Kidney epithelial cell (primary cell): ENCODE data around the gene CPLX4. TPM values are rescaled to one million over a fixed set of nuclear protein-coding genes. Genes with fewer than 3 reads are reported as not detected.

Experiments used
- DNase-seq: peaks from one replicate; pipeline ENCODE4 v3.0.0-alpha.2; 2010; ENCODE audit warnings: low read depth
- H3K27me3 ChIP-seq: 2 replicates; pipeline ENCODE4 v1.6.0; 2011; ENCODE audit warnings: low read length; ENCODE audit not compliant: control insufficient read depth, insufficient read depth
- H3K36me3 ChIP-seq: 2 replicates; pipeline ENCODE4 v1.5.1; 2011; ENCODE audit warnings: low read length; ENCODE audit not compliant: control insufficient read depth, insufficient read depth
- H3K4me3 ChIP-seq: 2 replicates; pipeline ENCODE4 v1.5.1; 2011; ENCODE audit warnings: low read depth, mild to moderate bottlenecking, control low read depth, low read length
- CTCF ChIP-seq: IDR thresholded peaks from 2 replicates; pipeline ENCODE4 v1.5.1; 2011; ENCODE audit warnings: mild to moderate bottlenecking, moderate library complexity, low read length, control low read depth, inconsistent platforms; ENCODE audit not compliant: insufficient read depth, poor library complexity, severe bottlenecking
- total RNA-seq: library from RNA; depleted of rRNA; stranded (reverse); fragments of >200 nt; gene quantifications from 2 replicates; pipeline ENCODE4 v1.2.3, GENCODE V29; 2015

The CPLX4 gene
- total RNA-seq, 1 donor from 2014 or later = not detected

- Histone ChIP-seq H3K4me3 (no peak overlapping the region), H3K36me3 (no peaks in the 10 kb centered on the region), H3K27me3 (peaks cover 16% of the 10 kb centered on the region)
- no peak for DNase-seq
- TF ChIP-seq CTCF = no peak
Measured at GRCh38 chr18:59293317-59293716, 25.1 kb downstream of the CPLX4 start.

DNA sequence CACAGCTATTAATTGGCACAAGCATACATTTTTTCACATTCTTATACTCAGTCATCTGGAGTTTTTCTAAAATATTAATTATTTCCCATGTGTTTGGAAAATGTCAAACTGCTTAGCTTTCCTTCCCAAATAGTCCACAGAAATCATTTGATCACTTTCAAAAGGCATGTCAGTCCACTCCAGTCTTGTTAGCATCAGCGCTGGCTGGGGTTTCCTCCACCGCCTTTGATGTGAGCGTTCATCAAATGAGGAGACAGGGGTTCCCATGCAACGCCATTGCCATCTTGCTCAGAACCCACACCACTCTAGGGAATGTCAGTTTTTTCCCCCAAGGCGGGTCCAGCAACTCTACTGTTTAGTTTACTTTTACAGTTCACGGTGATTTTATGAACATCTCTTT, 32.1 kb downstream of the CPLX4 start:
- TF ChIP-seq CTCF = no peak
- Histone ChIP-seq H3K27me3 (peaks cover 6% of the 10 kb centered on the region), H3K36me3 (no peaks in the 10 kb centered on the region), H3K4me3 (no peak overlapping the region)
- DNase-seq = no peak

- Histone ChIP-seq H3K4me3 (no peak overlapping the region), H3K27me3 (peaks cover 16% of the 10 kb centered on the region)
- DNase-seq = no peak
Measured at GRCh38 chr18:59282341-59282740, 36.1 kb downstream of the CPLX4 start.

GRCh38 chr18:59279722-59280121, 38.7 kb downstream of the CPLX4 start:
- H3K36me3 ChIP-seq = no peaks in the 10 kb centered on the region
- TF ChIP-seq CTCF = no peak
- peaks cover 33% of the 10 kb centered on the region for H3K27me3 ChIP-seq
- H3K4me3 ChIP-seq = no peak overlapping the region
- DNase-seq = no peak

More at GRCh38 chr18:59282341-59282740, 36.1 kb downstream of the CPLX4 start:
- no peak for TF ChIP-seq CTCF
- H3K36me3 ChIP-seq = no peaks in the 10 kb centered on the region

- no peak for DNase-seq
- no peak for TF ChIP-seq CTCF
- peaks cover 38% of the 10 kb centered on the region for H3K27me3 ChIP-seq
- no peak overlapping the region for H3K4me3 ChIP-seq
- H3K36me3 ChIP-seq = no peaks in the 10 kb centered on the region
Measured at GRCh38 chr18:59279193-59279592, 39.3 kb downstream of the CPLX4 start.

GRCh38 chr18:59278793-59279192, 39.7 kb downstream of the CPLX4 start:
- DNase-seq = no peak
- Histone ChIP-seq H3K36me3 (no peaks in the 10 kb centered on the region), H3K27me3 (peaks cover 42% of the 10 kb centered on the region), H3K4me3 (no peak overlapping the region)
- no peak for TF ChIP-seq CTCF
